Measurements from ENCODE around the gene ATRAID.

- TF ChIP-seq CTCF (IDR thresholded peaks at IDR 0.05) (no peak), EP300 (IDR thresholded peaks at IDR 0.05) (no peak), POLR2A (IDR thresholded peaks at IDR 0.05) (no peak), POLR2AphosphoS5 (IDR thresholded peaks at IDR 0.05) (no peak)
These were observed 17.1 kb upstream of the ATRAID start for GRCh38 chr2:27194538-27195354.
